Measurements from ENCODE around the gene CD151.

The CD151 gene

GRCh38 chr11:815675-816432, 16.9 kb upstream of the CD151 start:
- no peak for DNase-seq (ENCODE audit: low read depth in 2 of 2)

- DNase-seq (ENCODE audit: low read depth in 2 of 2) = no peak
Observed at GRCh38 chr11:816433-816779, 16.3 kb upstream of the CD151 start.

GRCh38 chr11:818396-819128, 14.2 kb upstream of the CD151 start, which contains the start of gene PNPLA2:
PNPLA2 (plus strand) TSS chr11:818914; CDS start chr11:819719, 805 bp downstream.
- DNase-seq (ENCODE audit: low read depth in 2 of 2) = no peak

GRCh38 chr11:819129-819931, 13.4 kb upstream of the CD151 start:
- peak; percentile 86 to 92 for DNase-seq (ENCODE audit: low read depth in 2 of 2)

- DNase-seq (ENCODE audit: low read depth in 2 of 2) = peak; percentile 86 to 89
Observed at GRCh38 chr11:819943-820649, 12.7 kb upstream of the CD151 start.

- no peak for DNase-seq (ENCODE audit: low read depth in 2 of 2)
Observed at GRCh38 chr11:820655-821511, 11.9 kb upstream of the CD151 start.

GRCh38 chr11:821512-822371, 11.0 kb upstream of the CD151 start:
- no peak for DNase-seq (ENCODE audit: low read depth in 2 of 2)

- no peak for DNase-seq (ENCODE audit: low read depth in 2 of 2)
Observed at GRCh38 chr11:823441-824291, 9.1 kb upstream of the CD151 start.

GRCh38 chr11:824292-824880, 8.4 kb upstream of the CD151 start:
- no peak for DNase-seq (ENCODE audit: low read depth in 2 of 2)

- DNase-seq (ENCODE audit: low read depth in 2 of 2) = no peak
Observed at GRCh38 chr11:824942-825341, 7.8 kb upstream of the CD151 start.

GRCh38 chr11:825366-826226, 7.2 kb upstream of the CD151 start:
- no peak for DNase-seq (ENCODE audit: low read depth in 2 of 2)

GRCh38 chr11:826227-826621, 6.5 kb upstream of the CD151 start:
- DNase-seq (ENCODE audit: low read depth in 2 of 2) = no peak

- no peak for DNase-seq (ENCODE audit: low read depth in 2 of 2)
Observed at GRCh38 chr11:826836-827145, 6.0 kb upstream of the CD151 start.

- DNase-seq (ENCODE audit: low read depth in 2 of 2) = no peak
Observed at GRCh38 chr11:827146-827896, 5.4 kb upstream of the CD151 start.

GRCh38 chr11:827897-828192, 4.9 kb upstream of the CD151 start, which contains the start of gene CRACR2B:
CRACR2B (plus strand) TSS chr11:827919; CDS start chr11:828608, 689 bp downstream.
- no peak for DNase-seq (ENCODE audit: low read depth in 2 of 2)

GRCh38 chr11:828506-829175, 4.1 kb upstream of the CD151 start:
- no peak for DNase-seq (ENCODE audit: low read depth in 2 of 2)

Measured in stimulated activated CD4-positive, alpha-beta T cell treated with anti-CD3 and anti-CD28 coated beads, Interleukin-1b, Interleukin-23, amount 100 ng/mL, for 1 hour (primary cell).